ENCODE data around the gene OPA3. TPM values are rescaled to one million over a fixed set of nuclear protein-coding genes. Genes with fewer than 3 reads are reported as not detected.

OPA3 gene
- total RNA-seq, 1 donor from 2014 or later = 14.4 TPM

GRCh38 chr19:45501730-45502014 is 82.9 kb downstream of the OPA3 start:
- DNase-seq (ENCODE audit: low spot score, unreplicated experiment) = no peak
- Mint-ChIP-seq H3K4me1 (ENCODE audit: low read depth) (peaks cover 11% of the 10 kb centered on the region), H3K9me3 (ENCODE audit: low read depth) (no peaks in the 10 kb centered on the region), H3K4me3 (ENCODE audit: low read depth) (no peak overlapping the region), H3K27ac (no peak overlapping the region), H3K36me3 (ENCODE audit: insufficient read depth) (peaks cover 2% of the 10 kb centered on the region), H3K27me3 (peaks cover 44% of the 10 kb centered on the region)
- TF ChIP-seq, protein P1, sequence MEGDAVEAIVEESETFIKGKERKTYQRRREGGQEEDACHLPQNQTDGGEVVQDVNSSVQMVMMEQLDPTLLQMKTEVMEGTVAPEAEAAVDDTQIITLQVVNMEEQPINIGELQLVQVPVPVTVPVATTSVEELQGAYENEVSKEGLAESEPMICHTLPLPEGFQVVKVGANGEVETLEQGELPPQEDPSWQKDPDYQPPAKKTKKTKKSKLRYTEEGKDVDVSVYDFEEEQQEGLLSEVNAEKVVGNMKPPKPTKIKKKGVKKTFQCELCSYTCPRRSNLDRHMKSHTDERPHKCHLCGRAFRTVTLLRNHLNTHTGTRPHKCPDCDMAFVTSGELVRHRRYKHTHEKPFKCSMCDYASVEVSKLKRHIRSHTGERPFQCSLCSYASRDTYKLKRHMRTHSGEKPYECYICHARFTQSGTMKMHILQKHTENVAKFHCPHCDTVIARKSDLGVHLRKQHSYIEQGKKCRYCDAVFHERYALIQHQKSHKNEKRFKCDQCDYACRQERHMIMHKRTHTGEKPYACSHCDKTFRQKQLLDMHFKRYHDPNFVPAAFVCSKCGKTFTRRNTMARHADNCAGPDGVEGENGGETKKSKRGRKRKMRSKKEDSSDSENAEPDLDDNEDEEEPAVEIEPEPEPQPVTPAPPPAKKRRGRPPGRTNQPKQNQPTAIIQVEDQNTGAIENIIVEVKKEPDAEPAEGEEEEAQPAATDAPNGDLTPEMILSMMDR (IDR thresholded peaks at IDR 0.05; ENCODE audit: unreplicated experiment) = no peak

DNA sequence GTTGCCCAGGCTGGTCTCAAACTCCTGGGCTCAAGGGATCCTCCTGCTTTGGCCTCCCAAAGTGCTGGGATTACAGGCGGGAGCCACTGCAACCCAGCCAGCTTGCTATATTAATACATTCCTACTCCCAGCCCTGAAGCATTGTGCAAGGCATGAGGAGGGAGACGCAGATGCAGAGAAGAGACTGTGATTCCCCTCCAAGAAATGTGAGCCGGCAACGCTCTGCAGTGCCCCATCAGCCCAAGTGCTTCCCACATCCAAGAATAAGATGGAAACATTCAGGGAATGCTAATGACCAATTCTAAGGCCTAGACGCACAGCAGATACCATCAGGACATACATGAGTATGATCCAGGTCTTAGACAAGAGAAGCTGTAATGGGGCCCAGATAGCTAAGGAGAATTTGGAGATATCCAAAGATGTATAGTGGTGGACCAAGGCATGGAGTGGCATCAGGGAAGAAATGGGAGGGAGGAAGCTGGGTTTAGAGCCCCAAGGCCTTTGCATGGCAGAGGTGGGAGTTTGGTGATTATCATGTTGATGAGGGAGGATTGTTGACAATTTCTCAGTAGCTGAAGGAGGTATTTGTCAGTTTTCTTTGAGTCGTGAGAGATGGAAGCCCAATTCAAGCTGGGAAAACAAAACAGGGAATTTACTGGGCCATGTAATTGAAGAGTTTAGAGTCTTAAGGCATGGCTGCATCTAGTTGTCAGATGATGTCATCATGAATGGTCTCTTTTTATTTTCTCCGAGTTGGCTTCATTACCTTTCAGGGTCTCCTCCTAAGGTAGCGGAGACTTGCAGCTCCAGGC is 83.5 kb downstream of the OPA3 start:
- Mint-ChIP-seq H3K9me3 (ENCODE audit: low read depth) (no peaks in the 10 kb centered on the region), H3K36me3 (ENCODE audit: insufficient read depth) (peaks cover 2% of the 10 kb centered on the region), H3K27me3 (peaks cover 44% of the 10 kb centered on the region), H3K4me1 (ENCODE audit: low read depth) (peaks cover 11% of the 10 kb centered on the region), H3K4me3 (ENCODE audit: low read depth) (no peak overlapping the region), H3K27ac (no peak overlapping the region)
- TF ChIP-seq, protein P1 (IDR thresholded peaks at IDR 0.05; ENCODE audit: unreplicated experiment) = no peak
- no peak for DNase-seq (ENCODE audit: low spot score, unreplicated experiment)

GRCh38 chr19:45499196-45500180 is 85.1 kb downstream of the OPA3 start:
- H3K27me3 Mint-ChIP-seq = peaks cover 54% of the 10 kb centered on the region
- H3K4me1 Mint-ChIP-seq (ENCODE audit: low read depth) = peaks cover 13% of the 10 kb centered on the region
- no peak for DNase-seq (ENCODE audit: low spot score, unreplicated experiment)
- no peaks in the 10 kb centered on the region for H3K9me3 Mint-ChIP-seq (ENCODE audit: low read depth)
- H3K4me3 Mint-ChIP-seq (ENCODE audit: low read depth) = no peak overlapping the region
- TF ChIP-seq, protein P1 (IDR thresholded peaks at IDR 0.05; ENCODE audit: unreplicated experiment) = no peak
- H3K36me3 Mint-ChIP-seq (ENCODE audit: insufficient read depth) = peaks cover 2% of the 10 kb centered on the region
- H3K27ac Mint-ChIP-seq = no peak overlapping the region

GRCh38 chr19:45498411-45499195 is 86.0 kb downstream of the OPA3 start, which contains the start of gene PPM1N:
TSS of gene PPM1N (plus strand) at chr19:45498443. CDS start at chr19:45498473, 30 bp downstream.
- peak within 1 kb of the TSS; percentile 60 for H3K4me3 Mint-ChIP-seq (ENCODE audit: low read depth)
- TF ChIP-seq, protein P1 (IDR thresholded peaks at IDR 0.05; ENCODE audit: unreplicated experiment) = no peak
- no peak for DNase-seq (ENCODE audit: low spot score, unreplicated experiment)
- peaks cover 13% of the 10 kb centered on the region for H3K4me1 Mint-ChIP-seq (ENCODE audit: low read depth)
- peaks cover 4% of the 10 kb centered on the region for H3K36me3 Mint-ChIP-seq (ENCODE audit: insufficient read depth)
- peak within 1 kb of the TSS; percentile 81 for H3K27ac Mint-ChIP-seq
- H3K27me3 Mint-ChIP-seq = peaks cover 54% of the 10 kb centered on the region
- no peaks in the 10 kb centered on the region for H3K9me3 Mint-ChIP-seq (ENCODE audit: low read depth)
